ENCODE measurements around the gene NDUFS1.
"Not testable (repeated sequence)": the region's sequence is repeated elsewhere in the genome, so short reads cannot be mapped to it uniquely, and the experiment has no call there.

The NDUFS1 gene

DNA sequence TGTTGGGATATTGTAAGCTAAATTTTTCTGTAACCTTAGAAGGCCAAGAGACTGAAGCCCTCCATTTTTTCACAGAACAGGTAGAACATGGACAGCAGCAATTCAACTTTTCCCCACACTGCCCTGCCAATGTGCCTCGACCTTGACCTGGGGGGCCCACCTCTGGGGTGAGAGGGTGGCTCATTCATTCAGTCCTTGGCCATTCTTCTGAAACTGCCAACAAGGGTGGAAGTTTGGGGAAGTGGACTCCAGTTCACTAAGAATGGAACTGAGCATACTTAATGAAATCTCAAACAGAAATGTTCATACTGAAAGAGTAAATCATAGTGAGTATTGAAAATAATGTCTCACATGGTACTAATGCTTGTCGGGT, 1.5 kb upstream of the NDUFS1 start:
- no peak for DNase-seq

GRCh38 chr2:206160125-206160806, 1.0 kb upstream of the NDUFS1 start:
- peak; percentile 48 for DNase-seq

- DNase-seq, result no peak
Measured at GRCh38 chr2:206158563-206159345, 490 bp downstream of the NDUFS1 start.

DNA sequence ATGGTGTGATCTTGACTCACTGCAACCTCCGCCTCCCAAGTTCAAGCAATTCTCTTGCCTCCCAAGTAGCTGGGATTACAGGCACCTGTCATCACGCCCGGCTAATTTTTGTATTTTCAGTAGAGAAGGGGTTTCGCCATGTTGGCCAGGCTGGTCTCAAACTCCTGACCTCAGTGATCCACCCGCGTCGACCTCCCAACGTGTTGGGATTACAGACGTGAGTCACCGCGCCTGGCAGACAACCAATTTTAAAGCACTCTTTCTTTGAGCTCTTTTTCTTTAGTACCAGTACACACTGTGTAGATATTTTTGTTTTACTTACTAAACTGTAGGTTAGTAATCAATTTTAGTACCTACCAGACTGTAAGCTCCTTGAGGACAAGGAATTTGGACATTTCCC, 2.2 kb downstream of the NDUFS1 start:
- DNase-seq, result not testable (repeated sequence)

- DNase-seq, result peak; percentile 46
Measured at GRCh38 chr2:206154197-206154596, 5.0 kb downstream of the NDUFS1 start.

- no peak for DNase-seq
Measured at GRCh38 chr2:206150631-206151030, 8.6 kb downstream of the NDUFS1 start.

- DNase-seq, result no peak
Measured at GRCh38 chr2:206150168-206150567, 9.1 kb downstream of the NDUFS1 start.

DNA sequence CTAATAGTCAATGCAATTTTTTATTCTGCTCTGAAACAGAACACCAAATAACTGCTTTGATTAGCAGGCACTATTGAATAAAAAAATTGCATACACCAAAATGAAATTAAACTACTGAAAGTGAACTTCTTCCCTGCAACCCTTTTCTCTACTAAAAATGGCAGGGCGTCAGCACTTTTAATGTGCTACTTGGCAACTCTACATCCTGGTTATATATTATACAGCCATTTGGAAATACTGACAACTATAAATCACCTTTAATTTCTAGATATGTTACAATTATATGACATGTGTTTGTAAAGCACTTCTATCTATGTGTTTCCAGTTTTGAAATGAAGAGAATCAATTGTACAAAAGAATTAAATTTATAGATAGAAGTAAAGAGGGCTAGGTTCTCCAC, 9.9 kb downstream of the NDUFS1 start:
- no peak for DNase-seq

DNA sequence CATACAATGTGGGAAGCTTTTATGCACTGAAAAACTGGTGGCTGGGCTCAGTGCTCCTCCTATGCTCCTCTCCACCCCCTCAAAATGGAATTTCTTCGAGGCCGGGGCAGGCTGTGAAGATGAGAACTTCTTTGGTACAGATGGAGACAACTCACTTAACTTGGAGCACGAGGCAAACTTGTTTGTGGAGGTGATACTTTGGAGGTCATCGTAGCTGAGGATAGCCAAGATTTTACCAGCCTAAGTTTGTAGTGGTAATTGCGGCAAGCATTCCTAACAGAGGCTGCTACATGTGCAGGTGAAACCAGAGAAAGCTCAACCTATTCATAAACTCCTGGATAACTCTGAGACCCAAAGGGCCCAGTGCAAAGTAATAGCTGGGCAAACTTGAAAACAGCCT, 13.6 kb downstream of the NDUFS1 start:
- DNase-seq, result no peak

- DNase-seq, result no peak
Measured at GRCh38 chr2:206144383-206144782, 14.9 kb downstream of the NDUFS1 start.

DNA sequence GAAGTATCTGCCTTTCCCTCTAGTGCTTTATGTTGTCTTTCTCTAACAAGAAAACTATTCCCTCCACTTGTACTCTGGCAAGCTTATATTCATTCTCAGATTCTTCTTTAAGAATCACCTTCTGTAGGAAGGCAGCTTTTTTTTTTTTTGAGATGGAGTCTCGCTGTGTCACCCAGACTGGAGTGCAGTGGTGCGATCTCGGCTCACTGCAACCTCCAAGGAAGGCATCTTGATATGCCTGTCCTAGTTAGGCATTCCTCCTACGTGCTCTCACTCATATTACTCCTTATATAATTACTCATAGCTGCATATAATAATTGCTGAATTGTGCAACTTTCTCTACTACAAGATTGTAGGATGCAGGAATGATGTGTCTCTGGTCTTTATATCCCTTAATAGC, 15.8 kb downstream of the NDUFS1 start:
- no peak for DNase-seq

DNA sequence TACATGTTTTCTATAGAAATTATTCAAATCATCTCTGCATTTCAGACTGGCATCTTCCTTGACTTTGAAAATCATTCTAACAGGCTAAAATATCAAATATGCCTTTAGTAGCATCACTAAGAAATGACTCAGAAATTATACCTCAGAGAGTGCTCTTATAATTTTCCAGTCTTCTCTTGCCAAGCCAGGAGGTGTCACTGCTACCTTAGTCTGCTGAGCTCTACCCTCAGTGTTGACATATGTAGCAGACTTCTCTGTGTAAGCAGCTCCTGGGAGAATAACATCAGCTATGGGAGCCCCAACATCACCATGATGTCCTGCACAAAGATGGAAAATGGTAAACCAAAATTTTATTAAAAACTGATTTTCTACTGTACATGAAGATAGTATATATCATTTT, 31.6 kb downstream of the NDUFS1 start:
- no peak for DNase-seq

GRCh38 chr2:206125901-206126300, 33.3 kb downstream of the NDUFS1 start:
- DNase-seq, result no peak

DNA sequence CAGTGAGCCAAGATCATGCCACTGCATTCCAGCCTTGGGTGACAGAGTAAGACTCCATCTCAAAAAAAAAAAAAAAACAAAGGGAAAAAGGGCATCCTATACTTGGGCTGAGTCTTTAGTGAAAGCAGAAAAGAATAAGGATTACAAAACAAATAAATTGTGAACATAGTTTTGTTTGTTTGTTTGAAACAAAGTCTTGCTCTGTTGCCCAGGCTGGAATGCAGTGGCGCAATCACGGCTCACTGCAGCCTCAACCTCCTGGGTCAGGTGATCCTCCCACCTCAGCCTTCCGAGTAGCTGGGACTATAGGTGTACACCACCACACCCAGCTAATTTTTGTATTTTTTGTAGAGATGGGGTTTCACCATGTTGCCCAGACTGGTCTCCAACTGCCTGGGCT, 36.7 kb downstream of the NDUFS1 start:
- DNase-seq, result not testable (repeated sequence)

DNA sequence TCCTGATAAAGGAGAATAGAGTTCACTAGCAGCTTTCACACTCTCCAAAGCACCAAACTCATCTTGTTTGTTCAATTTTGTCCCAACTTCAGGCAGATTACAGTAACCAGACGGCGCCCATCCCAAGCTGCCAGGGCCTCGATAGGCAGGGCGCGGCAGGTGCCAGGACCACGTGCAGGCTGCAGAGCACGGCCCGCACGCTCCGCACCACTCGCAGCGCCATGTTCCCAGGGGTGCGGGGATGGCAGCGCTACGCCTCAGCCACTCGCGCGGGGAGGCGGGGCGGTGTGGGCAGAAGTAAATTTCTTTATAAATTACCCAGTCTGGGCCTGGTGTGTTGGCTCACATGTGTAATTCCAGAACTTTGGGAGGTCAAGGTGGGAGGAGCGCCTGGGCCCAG, 43.0 kb downstream of the NDUFS1 start:
- no peak for DNase-seq

DNA sequence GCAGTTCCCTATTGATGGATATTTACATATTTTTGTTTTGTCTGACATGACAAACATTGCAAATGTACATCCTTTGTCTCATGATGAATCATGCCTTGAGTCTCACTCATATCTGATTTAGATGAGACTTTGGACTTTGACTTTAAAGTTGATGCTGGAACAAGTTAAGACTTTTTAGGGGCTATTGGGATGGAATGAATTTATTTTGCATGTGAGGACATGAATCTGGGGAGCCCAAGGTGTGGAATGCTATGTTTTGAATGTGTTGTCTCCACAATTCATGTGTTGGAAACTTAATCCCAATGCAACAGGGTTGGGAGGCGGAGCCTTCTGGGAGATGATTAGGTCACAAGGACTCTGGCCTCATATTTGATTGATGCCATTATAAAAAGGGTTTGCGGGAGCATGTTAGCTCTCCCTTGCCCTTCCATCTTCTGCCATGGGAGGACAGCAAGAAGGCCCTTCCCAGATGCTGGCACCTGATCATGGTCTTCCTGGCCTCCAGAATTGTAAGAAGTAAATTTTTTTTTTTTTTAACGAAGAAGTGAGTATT, 44.1 kb downstream of the NDUFS1 start:
- DNase-seq, result no peak

- DNase-seq, result no peak
Measured at GRCh38 chr2:206112846-206113547, 46.2 kb downstream of the NDUFS1 start.

GRCh38 chr2:206112108-206112507, 47.1 kb downstream of the NDUFS1 start:
- DNase-seq, result no peak

DNA sequence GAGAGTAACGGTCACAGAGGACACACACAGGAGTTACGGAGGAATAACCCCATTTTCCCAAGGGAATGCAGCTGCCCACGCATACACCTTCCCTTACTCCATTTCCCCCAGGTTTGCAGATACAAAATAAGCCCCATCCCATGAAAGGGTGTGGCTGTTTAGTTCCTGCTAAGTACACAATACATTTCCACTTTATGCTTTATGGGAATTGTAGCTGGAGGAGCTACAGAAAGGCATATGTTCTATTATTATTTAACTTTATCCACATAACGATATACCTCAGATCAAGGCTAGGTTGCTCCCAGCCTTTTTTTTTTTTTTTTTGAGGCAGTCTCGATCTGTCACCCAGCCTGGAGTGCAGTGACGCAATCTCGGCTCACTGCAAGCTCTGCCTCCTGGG, 50.5 kb downstream of the NDUFS1 start:
- DNase-seq, result no peak

- no peak for DNase-seq
Measured at GRCh38 chr2:206105541-206105940, 53.7 kb downstream of the NDUFS1 start.

GRCh38 chr2:206105038-206105437, 54.2 kb downstream of the NDUFS1 start:
- DNase-seq, result no peak

DNA sequence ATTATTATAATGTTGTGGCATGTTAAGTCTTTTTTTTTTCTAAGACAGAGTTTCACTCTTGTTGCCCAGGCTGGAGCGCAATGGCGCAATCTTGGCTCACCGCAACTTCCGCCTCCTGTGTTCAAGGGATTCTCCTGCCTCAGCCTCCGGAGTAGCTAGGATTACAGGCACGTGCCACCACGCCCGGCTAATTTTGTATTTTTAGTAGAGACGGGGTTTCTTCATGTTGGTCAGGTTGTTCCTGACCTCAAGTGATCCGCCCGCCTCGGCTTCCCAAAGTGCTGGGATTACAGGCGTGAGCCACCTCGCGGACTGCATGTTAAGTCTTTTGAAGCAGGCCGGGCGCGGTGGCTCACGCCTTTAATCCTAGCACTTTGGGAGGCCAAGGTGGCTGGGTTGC, 60.4 kb downstream of the NDUFS1 start:
- not testable (repeated sequence) for DNase-seq

DNA sequence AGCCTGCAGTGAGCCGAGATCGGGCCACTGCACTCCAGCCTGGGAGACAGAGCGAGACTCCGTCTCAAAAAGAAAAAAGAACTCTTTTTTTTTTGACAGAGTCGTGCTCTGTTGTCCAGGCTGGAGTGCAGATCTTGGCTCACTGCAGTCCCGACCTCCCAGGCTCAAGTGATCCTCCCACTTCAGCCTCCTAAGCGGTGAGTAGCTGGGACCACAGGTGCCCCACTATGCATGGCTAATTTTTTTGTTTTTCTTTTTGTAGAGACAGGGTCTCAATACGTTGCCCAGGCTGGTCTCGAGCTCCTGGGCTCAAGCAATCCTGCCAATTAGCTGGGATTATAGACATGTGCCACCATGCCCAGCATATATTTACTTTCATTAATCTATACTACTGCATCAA, 60.8 kb downstream of the NDUFS1 start:
- no peak for DNase-seq

DNA sequence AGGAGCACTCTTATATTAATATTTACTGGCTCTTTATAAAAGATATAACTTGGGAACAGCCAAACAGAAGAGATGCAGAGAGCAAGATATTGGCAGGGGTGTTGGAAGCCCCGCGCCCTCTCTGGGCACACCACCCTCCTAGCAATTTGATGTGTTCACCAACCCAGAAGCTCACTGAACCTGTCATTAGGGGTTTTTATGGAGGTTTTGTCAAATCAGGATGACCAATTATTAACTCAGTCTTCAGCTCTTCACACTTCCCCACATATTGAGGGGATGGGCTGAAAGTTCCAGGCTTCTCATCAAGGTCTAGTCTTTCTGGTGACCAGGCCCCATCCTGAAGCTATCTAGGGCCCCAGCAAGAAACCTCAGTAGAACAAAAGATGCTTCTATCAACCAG, 62.4 kb downstream of the NDUFS1 start:
- no peak for DNase-seq
